OCI-LY7 (cell line): Measurements from ENCODE around the gene CD36.

Experiments
- EZH2phosphoT487 ChIP-seq: fragments of 200-600 bp; sonication (generic); IDR thresholded peaks from 2 replicates; pipeline ENCODE4 v1.6.1; 2018; ENCODE audit warnings: low read depth, borderline replicate concordance, mild to moderate bottlenecking, mixed run types, antibody characterized with exemption, low read length, moderate library complexity, mixed read lengths
- TF ChIP-seq, protein P1 (sequence below): fragments of 200-600 bp; sonication (generic); conservative IDR thresholded peaks from 2 replicates; pipeline ENCODE4 v1.5.1; 2014; ENCODE audit warnings: mild to moderate bottlenecking, antibody characterized with exemption, low read length, moderate library complexity, mixed read lengths

DNA sequence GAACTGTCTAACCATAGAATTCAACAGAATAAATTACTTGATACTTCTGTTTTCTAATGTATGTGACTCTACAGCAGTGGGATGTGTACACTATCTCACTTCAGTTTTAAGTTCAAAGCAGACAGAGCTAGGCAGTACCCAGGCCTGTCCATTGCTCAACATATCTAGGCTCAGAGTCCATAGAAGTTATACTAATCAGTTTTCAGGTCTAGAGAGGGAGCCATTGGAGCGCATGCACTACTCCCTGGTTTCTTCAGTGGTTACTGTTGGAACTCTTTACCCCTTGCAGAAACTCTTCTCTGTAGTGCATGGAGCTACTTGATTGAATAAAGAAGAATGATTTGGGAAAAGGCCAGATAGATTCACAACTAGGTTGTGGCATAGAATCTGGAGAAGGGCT, 4.4 kb downstream of the CD36 start:
- TF ChIP-seq EZH2phosphoT487, result no peak
- TF ChIP-seq, protein P1, sequence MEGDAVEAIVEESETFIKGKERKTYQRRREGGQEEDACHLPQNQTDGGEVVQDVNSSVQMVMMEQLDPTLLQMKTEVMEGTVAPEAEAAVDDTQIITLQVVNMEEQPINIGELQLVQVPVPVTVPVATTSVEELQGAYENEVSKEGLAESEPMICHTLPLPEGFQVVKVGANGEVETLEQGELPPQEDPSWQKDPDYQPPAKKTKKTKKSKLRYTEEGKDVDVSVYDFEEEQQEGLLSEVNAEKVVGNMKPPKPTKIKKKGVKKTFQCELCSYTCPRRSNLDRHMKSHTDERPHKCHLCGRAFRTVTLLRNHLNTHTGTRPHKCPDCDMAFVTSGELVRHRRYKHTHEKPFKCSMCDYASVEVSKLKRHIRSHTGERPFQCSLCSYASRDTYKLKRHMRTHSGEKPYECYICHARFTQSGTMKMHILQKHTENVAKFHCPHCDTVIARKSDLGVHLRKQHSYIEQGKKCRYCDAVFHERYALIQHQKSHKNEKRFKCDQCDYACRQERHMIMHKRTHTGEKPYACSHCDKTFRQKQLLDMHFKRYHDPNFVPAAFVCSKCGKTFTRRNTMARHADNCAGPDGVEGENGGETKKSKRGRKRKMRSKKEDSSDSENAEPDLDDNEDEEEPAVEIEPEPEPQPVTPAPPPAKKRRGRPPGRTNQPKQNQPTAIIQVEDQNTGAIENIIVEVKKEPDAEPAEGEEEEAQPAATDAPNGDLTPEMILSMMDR, result no peak
